Adipose tissue (tissue), 3 donors: Measurements from ENCODE around the gene DEPDC5. TPM values are rescaled to one million over a fixed set of nuclear protein-coding genes. Genes with fewer than 3 reads are reported as not detected.

ENCODE experiments used
- H3K27ac ChIP-seq: one replicate; pipeline ENCODE4 v1.5.1; 2013; ENCODE audit warnings: low read depth, low read length
- WGBS, 3 donors: extraction: QIAGEN DNeasy Blood & Tissue Kit; methylation state at CpG; one replicate each; pipeline ENCODE4 v1.1.7; 2013; 5-methylcytosine and 5-hydroxymethylcytosine counted together
- polyA plus RNA-seq, 3 donors: library from polyadenylated mRNA; stranded (reverse); fragments of 200-250 nt; gene quantifications; one replicate each; pipeline ENCODE4 v1.2.3, GENCODE V29; 2013
- donor health status: healthy with polysubstance abuse.
- donor health status: Bipolar disorder and iron deficiency.
- donor health status: healthy.

DEPDC5 gene
- polyA plus RNA-seq, 3 donors, result 3.5 to 14.4 (median 4.0) TPM

DNA sequence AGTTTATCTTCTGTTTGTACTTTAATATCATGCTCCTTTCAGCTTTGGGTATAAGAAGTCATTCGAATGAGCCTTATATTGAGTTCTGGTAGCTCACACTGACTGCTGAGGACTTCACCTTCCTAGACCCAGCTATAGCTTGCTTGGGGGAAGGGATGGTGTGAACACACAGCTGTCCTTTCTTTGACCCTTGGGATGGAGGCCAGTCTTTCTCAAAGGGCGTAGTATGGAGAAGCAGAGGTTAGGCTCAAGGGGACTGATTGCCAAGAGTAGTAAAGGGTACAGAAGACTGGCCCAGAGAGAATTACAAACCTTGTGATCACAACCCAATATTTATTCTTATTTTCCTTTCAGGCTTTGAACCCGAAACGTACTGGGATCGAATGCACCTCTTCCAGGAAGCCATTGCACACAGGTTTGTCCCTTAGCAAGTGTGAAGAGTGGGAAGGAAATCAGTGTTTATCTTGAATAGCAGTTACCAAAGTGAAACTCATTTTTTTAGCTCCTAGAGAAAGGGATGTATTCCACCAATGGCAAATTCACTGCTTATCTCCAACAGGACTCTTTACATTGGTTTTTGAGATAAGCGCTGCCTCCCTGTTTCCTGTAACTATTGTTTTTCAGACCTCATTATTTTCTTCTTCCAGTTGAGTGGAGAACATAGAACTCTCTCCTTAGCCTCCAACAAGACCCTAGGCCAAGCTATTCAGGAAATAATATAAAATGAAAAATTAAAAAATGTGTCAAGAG, 147.7 kb downstream of the DEPDC5 start:
- no peak overlapping the region for H3K27ac ChIP-seq
- 73 to 86% (median 77%) methylated on average over 6 of the region's 6 CpGs for WGBS, 3 donors

DNA sequence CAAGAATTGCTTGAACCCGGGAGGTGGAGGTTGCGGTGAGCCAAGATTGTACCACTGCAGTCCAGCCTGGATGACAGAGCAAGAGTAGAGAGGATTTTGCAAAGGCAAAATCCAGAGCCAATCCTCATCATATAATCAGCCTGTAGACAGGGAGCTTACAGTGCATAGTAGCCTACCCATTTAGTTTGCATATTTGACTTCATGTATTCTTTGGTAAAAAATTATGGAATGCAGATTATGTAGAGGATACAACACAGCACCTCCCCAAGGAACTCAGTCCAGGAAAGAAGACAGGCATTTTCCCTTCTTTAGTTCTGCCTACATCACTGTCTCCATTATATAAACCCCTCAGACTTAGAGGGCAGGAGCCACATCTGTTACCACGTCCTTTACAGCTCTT, 150.8 kb downstream of the DEPDC5 start:
- WGBS, 3 donors, result 98 to 99% (median 98%) methylated on average over 3 of the region's 3 CpGs
- H3K27ac ChIP-seq, result no peak overlapping the region

DNA sequence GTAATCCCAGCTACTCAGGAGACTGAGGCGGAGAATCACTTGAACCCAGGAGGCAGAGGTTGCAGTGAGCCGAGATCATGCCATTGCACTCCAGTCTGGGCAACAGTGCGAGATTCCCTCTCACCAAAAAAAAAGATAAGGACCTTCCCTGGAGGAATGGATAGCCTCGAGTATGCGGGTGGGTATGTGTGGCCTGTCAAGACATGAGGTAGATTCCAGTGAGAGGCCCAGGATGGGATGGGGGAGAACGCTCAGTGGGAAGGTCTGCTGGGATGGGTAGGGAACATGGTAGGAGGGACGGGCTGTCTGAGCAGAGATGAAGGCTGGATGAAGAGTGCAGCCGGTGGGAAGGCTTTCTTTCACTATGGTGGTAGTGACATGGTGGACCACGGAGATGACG, 151.5 kb downstream of the DEPDC5 start:
- no peak overlapping the region for H3K27ac ChIP-seq
- 92 to 94% (median 94%) methylated on average over 10 of the region's 10 CpGs for WGBS, 3 donors

DNA sequence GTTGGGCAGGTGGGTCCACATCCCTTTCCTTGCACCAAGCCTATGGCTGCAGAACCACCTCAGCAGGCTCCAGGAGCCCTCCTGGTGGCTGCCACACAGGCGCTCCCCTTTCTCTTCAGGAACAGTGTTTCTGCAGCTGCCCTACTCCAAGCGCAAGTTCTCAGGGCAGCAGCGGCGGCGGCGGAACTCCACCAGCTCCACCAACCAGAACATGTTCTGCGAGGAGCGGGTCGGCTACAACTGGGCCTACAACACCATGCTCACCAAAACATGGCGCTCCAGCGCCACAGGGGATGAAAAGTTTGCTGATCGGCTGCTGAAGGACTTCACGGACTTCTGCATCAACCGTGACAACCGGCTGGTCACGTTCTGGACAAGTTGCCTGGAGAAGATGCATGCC, 152.3 kb downstream of the DEPDC5 start:
- H3K27ac ChIP-seq, result no peak overlapping the region
- WGBS, 3 donors, result 94 to 97% (median 94%) methylated on average over 16 of the region's 16 CpGs

DNA sequence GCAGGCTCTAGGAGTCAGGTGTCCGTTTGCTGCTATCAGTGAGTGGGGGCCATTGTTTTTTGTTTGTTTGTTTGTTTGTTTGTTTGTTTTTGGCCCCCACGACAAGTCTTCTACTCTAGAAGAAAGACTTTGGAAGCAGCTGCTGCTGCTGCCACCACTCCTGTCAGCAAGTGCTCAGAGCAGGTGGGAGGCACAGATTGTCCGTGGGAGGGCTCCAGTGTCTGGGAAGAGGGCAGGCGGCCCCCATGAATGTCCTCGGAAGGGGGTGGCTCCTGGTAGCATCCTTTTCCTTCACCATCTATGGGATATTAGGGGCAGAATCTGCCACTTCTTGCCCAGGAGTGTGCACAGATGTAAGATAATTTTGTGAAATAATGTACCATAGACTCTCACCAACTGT, 152.8 kb downstream of the DEPDC5 start:
- WGBS, 3 donors, result 83 to 85% (median 85%) methylated on average over 5 of the region's 5 CpGs
- no peak overlapping the region for H3K27ac ChIP-seq

DNA sequence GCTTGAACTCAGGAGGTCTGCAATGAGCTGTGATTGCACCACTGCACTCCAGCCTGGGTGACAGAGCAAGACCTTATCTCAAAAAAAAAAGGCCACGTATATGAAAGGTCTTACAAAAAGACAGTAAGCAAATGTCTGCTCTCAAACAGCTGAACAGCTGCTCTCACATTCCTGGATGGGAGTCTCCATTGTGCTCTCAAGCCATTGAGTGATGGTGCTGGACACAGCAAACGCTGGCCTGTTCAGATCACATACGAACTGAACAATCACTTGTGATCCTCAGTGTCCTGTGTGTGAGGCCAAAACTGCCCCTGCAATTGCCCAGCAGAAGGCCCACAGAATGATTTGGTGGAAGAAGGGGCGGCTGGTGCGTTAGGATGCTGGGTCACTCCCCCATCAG, 156.2 kb downstream of the DEPDC5 start:
- H3K27ac ChIP-seq, result no peak overlapping the region
- WGBS, 3 donors, result 88 to 93% (median 92%) methylated on average over 5 of the region's 5 CpGs

DNA sequence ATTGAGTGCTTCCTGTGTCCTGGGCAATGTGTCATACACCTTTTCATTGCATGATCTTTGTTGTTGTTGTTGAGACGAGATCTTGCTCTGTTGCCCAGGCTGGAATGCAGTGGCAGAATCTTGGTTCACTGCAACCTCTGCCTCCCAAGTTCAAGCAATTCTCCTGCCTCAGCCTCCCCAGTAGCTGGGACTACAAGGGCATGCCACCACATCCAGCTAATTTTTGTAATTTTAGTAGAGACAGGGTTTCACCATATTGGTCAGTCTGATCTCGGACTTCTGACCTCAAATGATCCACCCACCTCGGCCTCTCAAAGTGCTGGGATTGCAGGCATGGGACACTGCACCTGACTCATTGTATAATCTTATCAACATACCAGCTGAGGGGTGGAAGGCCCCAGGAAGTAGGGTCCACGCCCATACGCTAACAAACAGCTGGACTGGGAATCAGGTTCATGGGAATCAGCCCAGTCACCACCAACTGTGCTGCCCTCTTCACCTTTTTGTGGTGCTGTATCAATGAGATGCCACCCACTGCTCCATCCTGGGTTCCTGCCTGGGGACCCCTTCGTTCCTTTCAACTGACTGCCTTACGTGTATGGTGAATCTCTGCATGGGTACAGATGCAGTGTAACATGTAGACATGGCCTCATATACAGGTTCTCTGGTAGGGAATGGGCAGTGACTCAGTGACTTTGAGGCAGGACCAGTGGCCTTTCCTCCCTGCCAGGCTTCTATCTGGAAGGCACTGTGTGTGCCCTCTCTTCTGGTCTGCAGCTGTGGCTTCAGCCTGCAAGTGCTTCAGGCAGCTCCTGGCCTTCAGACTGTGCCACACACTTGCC, 158.0 kb downstream of the DEPDC5 start:
- H3K27ac ChIP-seq, result no peak overlapping the region
- 77 to 93% (median 91%) methylated on average over 7 of the region's 7 CpGs for WGBS, 3 donors

DNA sequence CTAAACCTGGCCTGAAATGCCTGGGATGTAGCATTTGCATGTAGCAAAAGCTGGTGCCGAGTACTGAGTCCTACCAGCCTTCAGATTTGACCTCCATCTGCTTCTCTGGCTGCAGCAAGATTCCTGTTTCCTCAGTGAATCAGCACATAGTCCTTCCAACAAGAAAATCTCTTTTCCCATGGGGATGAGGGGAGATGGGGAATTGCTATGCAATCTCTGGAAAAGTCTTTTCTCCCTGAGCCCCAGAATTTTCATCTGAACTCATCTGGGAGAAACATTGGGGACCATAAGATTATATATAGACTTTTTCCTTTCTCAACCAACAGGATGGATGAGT, 158.6 kb downstream of the DEPDC5 start:
- 70 to 86% (median 79%) methylated on average over 1 of the region's 1 CpG for WGBS, 3 donors

DNA sequence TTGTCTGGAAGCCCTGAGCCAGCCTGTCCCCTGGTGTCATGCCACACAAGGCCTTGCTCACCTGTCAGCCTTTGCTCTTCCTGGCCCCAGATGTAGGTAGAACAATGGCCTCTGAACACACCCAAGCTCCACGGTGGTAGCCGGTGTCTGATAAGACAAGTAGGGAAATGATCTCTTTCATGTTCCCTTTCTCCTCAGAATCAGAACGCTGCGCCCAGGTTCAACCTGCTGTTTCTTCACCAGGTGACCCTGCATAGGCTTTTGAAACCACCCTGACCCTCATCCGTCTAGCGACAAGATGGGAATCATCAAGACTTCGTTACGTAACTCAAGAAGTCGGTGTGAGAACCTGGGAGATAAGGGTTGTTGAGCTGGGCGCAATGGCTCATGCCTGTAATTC, 161.8 kb downstream of the DEPDC5 start:
- 79 to 86% (median 85%) methylated on average over 10 of the region's 10 CpGs for WGBS, 3 donors
- H3K27ac ChIP-seq, result no peak overlapping the region

More for the DNA sequence above, 158.6 kb downstream of the DEPDC5 start:
- H3K27ac ChIP-seq, result no peak overlapping the region

DNA sequence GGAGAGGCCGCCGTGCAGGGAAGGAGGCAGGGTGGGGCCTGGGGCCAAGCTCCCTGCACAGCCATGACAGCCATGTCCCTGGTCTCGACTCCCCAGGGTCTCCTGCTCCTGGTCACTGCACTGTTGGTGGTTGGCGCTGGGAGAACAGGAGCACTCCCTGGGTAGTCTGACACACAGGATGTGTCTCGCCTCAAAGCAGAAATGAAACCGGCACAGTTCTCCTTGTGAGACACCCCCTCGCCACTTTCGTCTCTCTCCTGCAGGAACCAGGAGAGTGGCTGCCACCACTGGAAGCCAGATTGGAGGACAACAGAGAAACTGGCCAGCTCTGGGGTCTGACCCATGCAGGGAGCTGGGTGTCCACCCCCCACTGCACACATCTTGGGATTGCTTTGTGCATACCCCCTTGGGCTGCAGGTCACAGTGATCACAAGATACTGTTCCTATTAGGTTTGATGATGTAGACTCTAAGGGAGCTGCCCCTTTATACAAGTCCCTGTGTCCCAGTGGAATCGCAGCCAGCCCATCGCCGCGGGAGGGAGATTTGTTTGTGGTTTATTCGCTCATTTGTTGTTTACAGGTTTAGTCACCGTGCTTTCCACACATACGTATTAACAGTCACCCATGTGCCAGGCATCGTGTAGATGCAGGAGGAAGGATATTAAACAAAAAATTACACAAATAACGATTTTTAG, 163.6 kb downstream of the DEPDC5 start:
- no peak overlapping the region for H3K27ac ChIP-seq
- WGBS, 3 donors, result 45 to 76% (median 69%) methylated on average over 17 of the region's 17 CpGs

DNA sequence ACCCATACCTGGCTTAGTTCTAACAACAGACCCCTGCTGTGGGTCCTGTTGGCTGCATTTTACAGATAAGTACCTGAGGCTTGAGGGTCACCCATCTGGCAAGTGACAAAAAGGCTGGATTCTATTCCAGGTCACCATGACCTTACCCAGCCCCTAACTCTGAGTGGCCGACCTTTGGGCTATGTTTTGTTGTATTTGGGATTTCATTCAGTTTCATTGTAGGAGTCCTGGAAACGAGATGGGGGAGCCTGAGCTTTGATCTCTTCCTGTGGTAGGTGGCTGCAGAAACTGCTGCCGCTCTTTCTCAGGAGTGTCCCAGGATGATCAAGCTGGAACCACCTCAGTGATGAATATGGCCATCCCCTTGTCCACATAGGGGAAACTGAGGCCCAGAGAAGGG, 165.9 kb downstream of the DEPDC5 start:
- no peak overlapping the region for H3K27ac ChIP-seq
- WGBS, 3 donors, result 72 to 88% (median 87%) methylated on average over 3 of the region's 3 CpGs

DNA sequence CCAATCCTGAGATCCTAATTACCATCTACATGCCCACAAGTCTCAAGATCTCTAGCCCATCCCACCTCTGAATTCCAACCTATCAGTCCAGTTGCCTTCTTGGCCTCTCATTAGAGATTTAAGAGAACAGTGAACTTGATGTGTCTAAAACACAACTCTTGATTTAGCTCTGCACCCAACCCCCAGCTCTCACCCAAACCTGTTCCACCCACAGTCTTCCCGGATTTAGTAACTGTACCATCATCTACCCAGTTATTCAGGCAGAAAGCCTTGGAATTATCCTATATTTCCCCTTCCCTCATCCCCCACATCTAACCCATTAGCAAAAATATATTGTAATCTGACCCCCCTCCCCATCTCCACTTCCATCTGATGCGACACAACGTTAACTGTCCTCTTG, 166.5 kb downstream of the DEPDC5 start:
- WGBS, 3 donors, result 94 to 95% (median 95%) methylated on average over 3 of the region's 3 CpGs
- H3K27ac ChIP-seq, result no peak overlapping the region

DNA sequence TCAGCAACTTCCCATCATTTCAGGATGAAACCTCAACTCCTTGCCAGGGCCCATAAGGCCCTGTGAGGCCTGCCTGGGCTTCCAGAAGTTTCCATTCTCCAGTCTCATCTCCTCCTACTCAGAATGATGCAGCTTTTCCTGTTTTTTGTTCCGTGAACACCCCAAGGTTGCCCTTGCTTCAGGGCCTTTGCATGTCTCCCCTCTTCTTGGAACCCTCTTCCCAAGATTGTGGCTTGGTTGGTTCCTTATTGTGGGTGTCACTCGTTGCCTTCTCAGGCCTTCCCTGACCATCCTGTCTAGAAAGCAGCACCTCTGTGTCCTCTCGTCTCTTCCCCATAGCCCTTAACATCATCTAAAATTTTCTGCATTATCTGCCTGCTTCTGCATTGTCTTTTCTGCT, 167.3 kb downstream of the DEPDC5 start:
- 56 to 84% (median 73%) methylated on average over 3 of the region's 3 CpGs for WGBS, 3 donors

DNA sequence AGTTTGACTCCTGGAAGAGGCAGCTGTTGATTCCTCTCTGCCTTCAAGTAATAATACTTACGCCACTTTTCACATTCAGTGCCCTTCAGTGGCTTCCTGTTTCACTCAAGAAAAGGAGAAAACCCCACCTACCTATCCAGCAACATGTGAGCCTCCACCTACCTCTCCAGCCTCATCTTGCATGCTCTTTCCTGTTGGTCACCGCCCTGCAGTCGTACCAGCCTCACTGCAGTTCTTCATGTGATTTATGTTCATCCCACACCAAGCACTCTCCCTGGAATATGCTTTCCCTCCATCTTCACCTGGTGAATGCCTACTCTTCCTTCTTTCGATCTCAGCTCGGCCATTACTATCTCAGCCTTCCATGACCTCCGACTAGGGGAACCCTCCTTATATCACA, 168.7 kb downstream of the DEPDC5 start:
- no peak overlapping the region for H3K27ac ChIP-seq

More for the DNA sequence above, 167.3 kb downstream of the DEPDC5 start:
- no peak overlapping the region for H3K27ac ChIP-seq

DNA sequence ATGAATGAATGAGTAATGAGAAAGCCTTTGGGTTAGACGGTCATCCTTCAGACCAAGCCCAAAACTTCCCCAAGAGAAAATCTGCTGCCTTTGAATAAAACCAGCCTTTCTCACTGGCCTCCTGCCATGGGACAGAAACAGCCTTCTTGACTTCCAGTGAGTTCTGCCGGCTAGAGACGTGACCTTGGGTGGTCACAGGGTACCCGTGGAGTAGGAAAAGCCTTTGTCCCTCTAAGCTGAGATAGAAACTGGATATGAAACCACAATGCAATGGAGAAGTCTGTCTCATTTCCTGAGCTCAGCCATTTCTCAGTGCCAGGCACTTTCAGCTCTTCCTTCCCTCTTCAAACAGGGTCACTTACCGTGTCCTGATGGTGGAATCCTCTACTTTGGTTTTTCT, 169.3 kb downstream of the DEPDC5 start:
- 9 to 25% (median 11%) methylated on average over 5 of the region's 5 CpGs for WGBS, 3 donors
- no peak overlapping the region for H3K27ac ChIP-seq

More for the DNA sequence above, 168.7 kb downstream of the DEPDC5 start:
- 60 to 85% (median 63%) methylated on average over 6 of the region's 6 CpGs for WGBS, 3 donors

DNA sequence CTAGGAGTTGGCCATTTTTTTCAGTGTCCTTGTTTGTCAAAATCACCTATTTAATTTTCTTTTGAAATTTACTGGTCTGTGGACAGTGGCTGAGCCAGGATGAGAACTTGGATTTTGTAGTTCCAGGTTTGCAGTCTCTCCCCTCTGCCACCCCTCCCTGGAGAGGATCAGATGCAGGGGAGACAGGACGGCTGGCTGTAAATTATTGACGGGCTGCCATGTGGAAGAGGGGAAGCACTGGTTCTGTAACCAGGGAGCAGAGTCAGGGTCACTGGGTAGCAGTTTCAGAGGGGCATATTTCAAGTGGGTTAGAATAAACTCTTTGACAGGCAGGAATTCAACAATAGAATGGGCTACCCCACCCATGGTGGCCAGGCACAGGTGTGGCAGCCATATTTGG, 169.9 kb downstream of the DEPDC5 start:
- H3K27ac ChIP-seq, result no peak overlapping the region
- WGBS, 3 donors, result 49 to 65% (median 61%) methylated on average over 2 of the region's 2 CpGs

DNA sequence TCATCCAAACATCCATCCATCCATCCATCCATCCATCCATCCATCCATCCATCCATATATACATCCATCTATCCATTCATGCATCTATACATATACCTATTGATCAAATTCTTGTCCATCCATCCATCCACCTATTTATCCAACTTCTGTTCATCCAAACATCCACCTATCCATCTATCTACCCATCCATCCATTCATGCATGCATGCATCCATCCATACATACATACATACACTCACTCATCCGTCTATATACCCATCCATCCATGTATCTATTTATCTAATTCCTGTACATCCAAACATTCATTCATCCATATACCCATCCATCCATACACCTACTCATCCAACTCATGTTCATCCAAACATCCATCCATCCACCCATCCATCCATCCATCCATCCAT, 171.2 kb downstream of the DEPDC5 start:
- 94 to 100% (median 97%) methylated on average over 1 of the region's 1 CpG for WGBS, 3 donors
- H3K27ac ChIP-seq, result no peak overlapping the region

DNA sequence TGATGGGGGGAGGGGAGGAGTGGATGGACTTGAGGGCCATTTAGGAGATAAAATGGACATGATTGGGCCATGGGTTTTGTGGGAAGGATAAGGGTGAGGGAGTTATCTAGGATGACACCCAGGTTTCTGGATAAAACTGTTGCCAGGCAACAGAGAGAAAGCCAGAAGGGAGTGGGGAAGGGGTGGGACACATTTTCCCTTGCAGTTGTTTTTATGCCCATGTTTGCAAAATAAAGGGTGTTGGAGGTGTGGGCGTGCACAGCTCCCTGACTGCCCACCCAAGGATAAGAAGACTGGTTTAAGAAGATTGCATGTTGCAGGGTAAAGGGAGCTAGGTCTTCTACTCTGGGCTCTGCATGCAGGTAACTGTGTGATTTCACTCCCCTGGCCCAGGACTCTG, 172.2 kb downstream of the DEPDC5 start:
- 80 to 88% (median 82%) methylated on average over 1 of the region's 1 CpG for WGBS, 3 donors
- H3K27ac ChIP-seq, result no peak overlapping the region

DNA sequence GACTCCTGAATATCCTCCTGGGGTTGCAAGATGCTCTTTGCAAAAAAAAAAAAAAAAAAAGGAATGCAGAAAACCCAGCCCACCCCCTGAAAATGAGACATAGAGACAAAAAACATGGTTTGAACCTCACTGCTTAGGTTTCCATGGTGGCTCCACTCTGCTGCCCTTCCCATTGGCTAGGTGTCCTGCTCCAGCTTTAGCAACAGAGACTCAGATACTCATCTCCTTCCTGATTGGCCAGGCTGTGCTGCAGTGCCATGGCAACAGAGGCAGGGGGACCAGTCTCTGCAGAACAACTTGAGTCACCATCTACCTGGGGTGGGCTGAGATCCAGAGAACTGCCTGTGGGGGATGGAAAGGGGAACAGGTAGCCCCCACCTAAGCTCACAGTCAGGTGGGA, 173.2 kb downstream of the DEPDC5 start:
- H3K27ac ChIP-seq, result no peak overlapping the region
